Hematopoietic multipotent progenitor cell treated with erythropoietin and hydrocortisone succinate and interleukin-3 and kit ligand, for 6 days (in vitro differentiated cells): Measurements from ENCODE around the gene ADGRA1.

ENCODE experiments used
- DNase-seq: peaks from one replicate; pipeline ENCODE4 v3.0.0-alpha.2; 2015

Gene ADGRA1

DNA sequence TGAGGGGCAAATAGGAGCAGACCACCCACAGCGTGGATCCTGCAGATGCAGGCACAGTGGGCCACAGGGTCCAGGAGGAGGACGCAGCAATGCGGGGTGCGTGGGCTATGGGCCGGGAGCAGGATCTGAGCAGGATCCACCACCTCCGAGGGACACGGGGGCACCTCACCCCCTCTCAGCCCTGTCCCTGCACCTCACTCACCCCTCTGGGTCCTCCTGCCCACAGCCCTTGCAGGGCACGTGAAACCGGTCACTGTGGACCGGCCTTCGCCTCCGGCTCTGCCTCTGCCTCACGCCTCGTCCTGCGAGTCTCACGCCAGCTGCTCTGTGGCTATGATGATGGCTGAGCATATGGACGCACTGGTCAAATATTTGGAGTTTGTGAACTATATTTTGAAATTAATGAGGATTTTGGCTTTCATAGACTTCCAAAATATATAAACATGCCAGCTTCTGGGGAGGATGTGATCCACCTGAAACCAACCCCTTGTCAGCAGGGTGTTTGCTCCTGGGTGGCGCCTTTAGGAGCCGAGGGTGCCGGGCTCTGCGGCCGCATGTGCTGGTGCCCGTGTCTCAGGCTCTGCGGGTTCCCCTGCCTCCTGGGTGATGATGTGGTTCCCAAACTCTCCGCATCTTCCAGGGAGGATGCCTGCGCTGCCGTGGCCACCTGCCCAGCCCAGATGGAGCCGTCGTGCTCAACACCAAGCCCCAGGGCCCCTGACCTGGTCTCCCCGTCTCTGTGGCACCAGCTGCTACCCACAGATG, 11.3 kb upstream of the ADGRA1 start:
- no peak for DNase-seq

DNA sequence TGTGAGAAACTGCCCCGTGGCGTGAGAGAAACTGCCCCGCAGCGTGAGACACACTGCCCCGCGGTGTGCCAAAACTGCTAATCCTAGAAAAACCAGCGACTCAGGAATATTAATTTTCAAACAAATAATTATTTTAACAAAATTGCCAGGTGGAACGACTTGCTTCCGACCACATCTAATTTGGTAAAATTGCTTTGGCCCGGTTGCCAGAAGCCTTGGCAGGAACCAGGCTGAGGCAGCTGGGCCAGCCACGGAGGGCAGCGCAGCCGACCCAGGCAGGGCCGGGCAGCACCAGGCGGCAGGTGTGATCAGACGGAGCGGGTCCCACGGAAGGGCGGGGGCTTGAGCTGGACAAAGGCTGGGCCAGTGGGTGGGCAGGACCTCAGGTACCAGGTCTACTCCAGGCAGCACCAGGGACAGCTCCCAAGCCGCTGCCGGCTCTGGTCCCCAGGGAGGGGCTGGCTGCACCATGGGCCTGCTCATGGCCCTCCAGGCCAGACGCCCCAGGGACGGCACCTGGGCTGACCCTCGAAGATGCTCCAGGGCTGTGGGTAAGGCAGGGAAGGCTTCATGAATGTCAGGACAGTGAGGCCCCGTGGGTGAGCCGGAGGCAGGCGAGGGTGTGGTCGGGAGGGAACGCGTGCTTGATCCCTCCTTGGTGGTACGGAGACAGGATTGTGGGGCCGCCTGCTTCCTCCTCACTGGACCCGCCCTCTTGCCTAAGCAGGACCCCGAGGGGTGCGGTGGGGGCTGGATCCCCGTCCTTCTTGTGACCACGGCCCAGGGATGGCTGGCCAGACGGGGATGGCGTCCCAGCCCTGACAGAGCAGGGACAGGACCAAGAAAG, 7.7 kb upstream of the ADGRA1 start:
- DNase-seq = peak; percentile 16

- no peak for DNase-seq
These were observed 7.1 kb upstream of the ADGRA1 start for GRCh38 chr10:133080683-133081040.

DNA sequence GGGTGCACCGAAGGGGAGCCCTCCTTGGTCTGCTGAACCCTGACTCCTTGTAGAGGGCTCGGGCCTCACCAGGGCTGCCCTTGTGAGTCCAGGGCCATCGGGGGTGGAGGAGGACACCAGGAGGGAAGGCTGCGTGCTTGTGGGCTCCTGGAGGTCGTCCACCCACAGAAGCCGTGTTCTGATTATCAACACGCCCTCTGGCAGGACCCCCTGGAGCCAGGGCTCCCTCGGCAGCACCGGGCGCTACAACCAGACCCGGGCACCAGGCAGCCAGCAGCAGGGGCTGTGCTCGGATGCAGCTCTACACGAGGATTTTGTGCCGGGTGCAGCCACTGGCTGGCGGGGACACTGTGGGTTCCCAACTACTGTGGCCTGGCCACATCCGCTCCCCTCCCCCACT, 6.1 kb upstream of the ADGRA1 start:
- no peak for DNase-seq

DNA sequence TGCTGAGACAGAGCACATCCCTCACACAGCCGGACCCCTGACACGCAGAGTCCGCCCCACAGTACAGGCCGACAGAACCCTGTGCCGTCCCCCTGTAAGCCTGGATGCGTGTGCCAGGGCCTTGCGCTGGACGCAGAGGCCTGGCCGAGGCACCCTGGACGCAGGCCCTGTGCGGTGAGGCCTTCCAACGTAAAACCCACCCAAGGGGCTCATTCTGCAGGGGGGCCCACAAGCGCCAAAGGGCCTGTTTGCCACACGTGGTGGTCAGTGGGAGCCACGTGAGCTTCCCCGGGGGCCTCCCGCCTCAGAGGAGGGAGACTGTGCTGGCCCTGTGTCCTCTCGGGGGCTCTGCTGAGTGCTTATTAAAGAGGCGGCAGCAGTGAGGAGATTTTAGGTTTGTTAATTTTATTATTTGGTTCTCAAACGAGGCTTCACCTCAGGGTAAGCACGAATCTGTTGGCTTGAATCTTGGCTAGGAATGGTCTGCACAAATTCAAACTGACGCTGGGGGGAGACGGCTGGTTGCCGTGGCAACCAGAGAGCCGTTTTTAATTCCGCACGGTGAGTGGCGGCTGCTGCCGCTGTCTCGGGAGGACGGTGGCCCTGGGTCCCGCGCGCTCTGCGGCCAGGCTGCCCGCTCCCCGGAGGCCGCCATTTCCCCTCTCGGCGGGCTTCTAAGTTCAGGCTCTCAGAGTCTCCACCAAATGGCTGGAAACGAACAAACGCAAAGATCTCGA, 4.9 kb upstream of the ADGRA1 start:
- DNase-seq = no peak

- DNase-seq = no peak
These were observed 4.2 kb upstream of the ADGRA1 start for GRCh38 chr10:133083422-133084100.

- DNase-seq = no peak
These were observed 3.2 kb upstream of the ADGRA1 start for GRCh38 chr10:133084491-133084890.

GRCh38 chr10:133085251-133086125, 2.2 kb upstream of the ADGRA1 start:
- no peak for DNase-seq

DNA sequence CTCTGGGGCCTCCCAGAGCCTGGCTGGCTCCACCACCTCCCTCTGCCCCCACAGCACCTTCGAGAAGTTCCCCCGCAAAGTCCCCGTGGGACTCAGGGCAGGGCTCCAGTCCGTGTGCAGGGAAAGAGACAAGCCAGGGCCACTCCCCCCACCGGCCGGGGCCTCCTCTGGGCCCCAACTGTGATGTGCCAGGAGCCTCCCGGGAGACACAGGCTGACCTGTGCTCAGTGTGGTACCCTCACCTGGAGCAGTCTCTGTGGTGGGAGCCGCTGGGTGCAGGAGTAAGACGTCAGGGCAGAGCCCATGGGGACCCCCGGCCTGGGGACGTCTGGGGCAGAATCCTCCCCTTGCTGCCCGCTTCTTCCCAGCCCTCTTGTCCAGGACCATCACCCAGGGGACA, 1.5 kb upstream of the ADGRA1 start:
- DNase-seq = no peak

DNA sequence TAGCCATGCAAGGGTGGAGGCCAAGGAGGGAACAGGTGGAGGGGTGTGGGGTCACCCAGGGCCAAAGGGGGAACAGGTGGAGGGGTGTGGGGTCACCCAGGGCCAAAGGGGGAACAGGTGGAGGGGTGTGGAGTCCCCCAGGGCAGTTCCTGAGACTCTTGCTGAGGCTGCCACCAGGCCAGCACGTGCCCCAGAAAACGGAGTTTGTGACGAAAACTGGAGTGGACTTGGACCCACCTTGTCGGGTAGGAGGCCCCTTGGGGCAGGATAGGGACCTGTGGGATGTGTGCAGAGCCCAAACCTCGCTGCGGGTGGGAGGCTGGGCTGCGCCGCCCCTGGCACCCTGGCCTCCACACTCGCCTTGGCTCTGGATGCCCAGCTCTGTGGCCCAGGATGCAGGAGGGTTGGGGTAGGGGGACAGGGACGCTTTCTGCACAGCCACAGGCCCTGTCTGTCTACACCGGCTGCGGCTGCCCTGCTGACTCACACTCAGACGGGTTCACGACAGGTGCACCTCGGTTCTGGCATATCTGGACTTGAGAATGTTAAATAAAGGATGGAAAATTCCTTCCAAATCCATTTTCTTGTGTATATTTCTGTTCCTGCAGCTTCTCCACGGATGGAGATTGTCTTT, 562 bp upstream of the ADGRA1 start:
- no peak for DNase-seq

- no peak for DNase-seq
These were observed 643 bp downstream of the ADGRA1 start for GRCh38 chr10:133088179-133088955.

DNA sequence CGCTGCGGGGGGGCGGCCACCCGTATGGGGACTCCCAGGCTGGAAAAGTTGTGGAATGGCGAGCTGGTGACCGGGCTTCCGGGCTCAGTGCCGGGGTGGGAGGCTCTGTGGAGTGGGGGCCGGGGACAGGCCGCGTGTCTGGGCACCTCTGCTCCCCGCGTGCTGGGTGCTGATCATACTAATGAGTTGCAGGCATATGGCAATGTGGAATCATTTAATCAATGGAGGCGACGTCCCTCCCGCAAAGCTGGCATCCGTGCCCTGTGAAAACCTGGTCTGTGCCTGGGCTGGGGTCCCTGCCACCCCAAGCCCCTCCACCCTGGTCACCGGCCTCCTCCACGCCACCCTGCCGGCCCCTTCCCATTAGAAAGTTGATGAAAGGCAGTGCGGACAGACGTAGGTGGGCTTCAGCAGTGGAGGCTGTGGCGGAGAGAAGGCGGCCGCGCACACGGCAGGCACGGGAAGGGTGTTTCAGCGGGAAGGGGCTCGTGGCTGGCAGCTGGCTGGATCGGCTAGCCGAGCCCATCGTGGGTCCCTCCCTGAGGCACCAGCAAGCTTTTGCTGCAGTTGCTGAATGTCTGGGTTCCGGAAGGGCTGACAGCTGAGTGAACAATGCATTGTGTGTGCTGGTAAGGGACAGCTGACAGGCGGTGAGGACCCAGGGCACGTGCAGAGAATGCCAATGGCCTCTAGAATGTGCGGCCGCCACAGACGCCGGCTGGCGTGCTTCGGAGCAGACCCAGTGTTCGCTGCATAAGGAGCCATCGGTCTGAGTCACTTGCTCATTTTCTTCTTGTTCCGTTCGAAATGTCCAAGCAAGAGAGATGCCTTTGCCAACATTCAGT, 1.5 kb downstream of the ADGRA1 start:
- DNase-seq = no peak

GRCh38 chr10:133090101-133090500, 2.4 kb downstream of the ADGRA1 start:
- no peak for DNase-seq

GRCh38 chr10:133090654-133091053, 2.9 kb downstream of the ADGRA1 start:
- DNase-seq = no peak

DNA sequence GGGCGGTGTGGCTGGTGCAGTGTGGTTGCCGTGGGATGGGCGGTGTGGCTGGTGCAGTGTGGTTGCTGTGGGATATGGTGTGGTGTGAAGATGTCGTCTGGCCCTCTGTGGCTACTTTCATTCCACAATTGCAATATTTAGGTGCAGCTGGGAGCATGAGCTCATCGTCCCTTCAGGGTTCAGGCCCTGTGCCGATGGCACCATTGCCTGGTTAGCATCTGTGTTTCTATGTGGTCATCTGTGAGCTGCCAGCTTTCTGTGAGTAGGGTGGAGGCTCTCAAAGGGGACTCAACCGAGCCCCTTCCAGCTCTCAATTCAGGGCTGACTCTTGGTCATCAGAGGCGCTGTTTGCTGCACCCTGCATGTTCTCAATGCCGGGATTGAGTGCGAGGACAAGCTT, 3.6 kb downstream of the ADGRA1 start:
- no peak for DNase-seq

DNA sequence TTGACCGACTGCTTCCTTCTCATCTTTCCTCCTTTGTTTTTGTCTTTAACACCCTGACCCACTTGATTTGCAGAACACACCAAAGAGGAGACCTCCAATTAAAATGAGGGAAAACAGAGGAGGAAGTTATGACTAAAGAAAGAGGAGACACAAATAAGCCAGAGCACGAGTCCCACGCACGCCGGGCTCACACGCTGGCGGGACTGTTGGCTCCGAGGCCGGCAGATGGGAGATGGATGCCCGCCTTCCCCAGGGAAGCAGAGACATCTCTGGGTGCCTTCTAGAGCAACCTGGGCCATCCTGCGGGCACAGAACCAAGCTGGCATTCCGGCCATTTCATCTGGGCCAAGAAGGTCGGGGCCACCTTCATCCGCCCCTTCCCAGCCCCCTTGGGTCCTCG, 5.6 kb downstream of the ADGRA1 start:
- no peak for DNase-seq

GRCh38 chr10:133094286-133094685, 6.6 kb downstream of the ADGRA1 start:
- DNase-seq = no peak

- no peak for DNase-seq
These were observed 7.1 kb downstream of the ADGRA1 start for GRCh38 chr10:133094866-133095265.

DNA sequence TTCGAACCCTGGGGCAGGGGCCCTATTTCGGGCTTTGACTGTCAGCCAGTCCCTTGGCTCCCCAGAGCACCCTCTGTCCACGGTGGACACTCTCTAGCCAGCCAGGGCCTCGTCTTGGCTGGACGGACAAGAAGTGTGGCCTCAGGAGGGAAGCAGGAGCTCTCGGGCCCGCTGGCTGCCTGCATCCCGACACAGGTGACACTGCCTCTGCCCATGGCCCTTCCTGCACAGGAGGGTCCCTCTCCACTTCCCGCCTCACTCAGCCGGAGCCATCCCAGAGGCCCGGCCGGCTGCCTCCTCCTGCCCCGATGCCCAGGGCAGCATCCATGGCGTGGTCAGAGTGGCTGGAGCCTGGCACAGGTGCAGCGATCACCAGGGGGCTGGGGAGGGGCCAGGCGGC, 7.9 kb downstream of the ADGRA1 start:
- DNase-seq = no peak
